Measurements from ENCODE around the gene USP4.
"Not testable (repeated sequence)": the region's sequence is repeated elsewhere in the genome, so short reads cannot be mapped to it uniquely, and the experiment has no call there.

The USP4 gene

GRCh38 chr3:49351521-49352011 lies 11.7 kb upstream of the USP4 start:
- DNase-seq = no peak

- DNase-seq = no peak
These were observed 9.7 kb upstream of the USP4 start for GRCh38 chr3:49349348-49350114.

GRCh38 chr3:49348361-49348760 lies 8.5 kb upstream of the USP4 start:
- not testable (repeated sequence) for DNase-seq

- no peak for DNase-seq
These were observed 7.0 kb upstream of the USP4 start for GRCh38 chr3:49346797-49347251.

GRCh38 chr3:49343163-49343562 lies 3.3 kb upstream of the USP4 start:
- DNase-seq = no peak

GRCh38 chr3:49341996-49342395 lies 2.1 kb upstream of the USP4 start:
- DNase-seq = no peak

GRCh38 chr3:49339581-49339940 lies 292 bp downstream of the USP4 start:
- no peak for DNase-seq

- no peak for DNase-seq
These were observed 5.8 kb downstream of the USP4 start for GRCh38 chr3:49333916-49334633.

GRCh38 chr3:49333091-49333490 lies 6.8 kb downstream of the USP4 start:
- DNase-seq = no peak

GRCh38 chr3:49329186-49329585 lies 10.7 kb downstream of the USP4 start:
- DNase-seq = no peak

GRCh38 chr3:49328350-49328749 lies 11.5 kb downstream of the USP4 start:
- DNase-seq = not testable (repeated sequence)

GRCh38 chr3:49327485-49327884 lies 12.4 kb downstream of the USP4 start:
- DNase-seq = no peak

- no peak for DNase-seq
These were observed 15.1 kb downstream of the USP4 start for GRCh38 chr3:49324768-49325167.

- no peak for DNase-seq
These were observed 23.0 kb downstream of the USP4 start for GRCh38 chr3:49316696-49317457.

GRCh38 chr3:49313896-49314688 lies 25.8 kb downstream of the USP4 start:
- no peak for DNase-seq

- DNase-seq = no peak
These were observed 28.6 kb downstream of the USP4 start for GRCh38 chr3:49311283-49311682.

- DNase-seq = no peak
These were observed 29.2 kb downstream of the USP4 start for GRCh38 chr3:49310677-49311076.

GRCh38 chr3:49305608-49306007 lies 34.2 kb downstream of the USP4 start:
- DNase-seq = no peak

- DNase-seq = no peak
These were observed 37.2 kb downstream of the USP4 start for GRCh38 chr3:49302613-49303012.

GRCh38 chr3:49300595-49300994 lies 39.3 kb downstream of the USP4 start:
- DNase-seq = no peak

- DNase-seq = no peak
These were observed 41.3 kb downstream of the USP4 start for GRCh38 chr3:49298511-49298910.

- no peak for DNase-seq
These were observed 43.0 kb downstream of the USP4 start for GRCh38 chr3:49296781-49297411.

Data from eye (tissue), 1 donor.